Measurements from ENCODE around the gene HOXA2. TPM values are rescaled to one million over a fixed set of nuclear protein-coding genes. Genes with fewer than 3 reads are reported as not detected.
A peak's percentile ranks its signal among the peaks of the same experiment; 100 is the strongest.

The HOXA2 gene
- total RNA-seq, 1 donor from 2014 or later, result 1.1 TPM

GRCh38 chr7:27111042-27111750 lies 8.7 kb upstream of the HOXA2 start:
- Mint-ChIP-seq H3K4me3 (ENCODE audit: unreplicated experiment) (no peak overlapping the region), H3K27ac (ENCODE audit: unreplicated experiment) (no peak overlapping the region), H3K27me3 (ENCODE audit: unreplicated experiment) (peaks cover 43% of the 10 kb centered on the region), H3K9me3 (ENCODE audit: unreplicated experiment) (no peaks in the 10 kb centered on the region), H3K4me1 (ENCODE audit: unreplicated experiment) (peaks cover 36% of the 10 kb centered on the region), H3K36me3 (ENCODE audit: low read depth, unreplicated experiment) (no peaks in the 10 kb centered on the region)
- no peak for TF ChIP-seq CTCF (IDR thresholded peaks at IDR 0.05; ENCODE audit: unreplicated experiment)
- DNase-seq (ENCODE audit: low spot score), result no peak

- peaks cover 42% of the 10 kb centered on the region for H3K27me3 Mint-ChIP-seq (ENCODE audit: unreplicated experiment)
- DNase-seq (ENCODE audit: low spot score), result no peak
- H3K4me1 Mint-ChIP-seq (ENCODE audit: unreplicated experiment), result peaks cover 40% of the 10 kb centered on the region
- no peaks in the 10 kb centered on the region for H3K9me3 Mint-ChIP-seq (ENCODE audit: unreplicated experiment)
- no peak overlapping the region for H3K27ac Mint-ChIP-seq (ENCODE audit: unreplicated experiment)
- no peaks in the 10 kb centered on the region for H3K36me3 Mint-ChIP-seq (ENCODE audit: low read depth, unreplicated experiment)
- H3K4me3 Mint-ChIP-seq (ENCODE audit: unreplicated experiment), result peak overlapping the region; percentile 65
- no peak for TF ChIP-seq CTCF (IDR thresholded peaks at IDR 0.05; ENCODE audit: unreplicated experiment)
Observed at GRCh38 chr7:27110186-27111031, 7.9 kb upstream of the HOXA2 start.

- H3K27me3 Mint-ChIP-seq (ENCODE audit: unreplicated experiment), result peaks cover 42% of the 10 kb centered on the region
- peaks cover 40% of the 10 kb centered on the region for H3K4me1 Mint-ChIP-seq (ENCODE audit: unreplicated experiment)
- H3K36me3 Mint-ChIP-seq (ENCODE audit: low read depth, unreplicated experiment), result no peaks in the 10 kb centered on the region
- H3K27ac Mint-ChIP-seq (ENCODE audit: unreplicated experiment), result no peak overlapping the region
- DNase-seq (ENCODE audit: low spot score), result no peak
- no peak for TF ChIP-seq CTCF (IDR thresholded peaks at IDR 0.05; ENCODE audit: unreplicated experiment)
- peak overlapping the region; percentile 65 for H3K4me3 Mint-ChIP-seq (ENCODE audit: unreplicated experiment)
- H3K9me3 Mint-ChIP-seq (ENCODE audit: unreplicated experiment), result no peaks in the 10 kb centered on the region
Observed at GRCh38 chr7:27109466-27110185, 7.1 kb upstream of the HOXA2 start.

GRCh38 chr7:27108390-27109127 lies 6.1 kb upstream of the HOXA2 start:
- DNase-seq (ENCODE audit: low spot score), result peak; percentile 65
- Mint-ChIP-seq H3K4me1 (ENCODE audit: unreplicated experiment) (peaks cover 43% of the 10 kb centered on the region), H3K4me3 (ENCODE audit: unreplicated experiment) (peak overlapping the region; percentile 31), H3K27ac (ENCODE audit: unreplicated experiment) (no peak overlapping the region), H3K9me3 (ENCODE audit: unreplicated experiment) (no peaks in the 10 kb centered on the region), H3K27me3 (ENCODE audit: unreplicated experiment) (peaks cover 44% of the 10 kb centered on the region), H3K36me3 (ENCODE audit: low read depth, unreplicated experiment) (no peaks in the 10 kb centered on the region)
- no peak for TF ChIP-seq CTCF (IDR thresholded peaks at IDR 0.05; ENCODE audit: unreplicated experiment)
